Measurements from ENCODE around the gene NDOR1.
A peak's percentile ranks its signal among the peaks of the same experiment; 100 is the strongest.

NDOR1 gene

DNA sequence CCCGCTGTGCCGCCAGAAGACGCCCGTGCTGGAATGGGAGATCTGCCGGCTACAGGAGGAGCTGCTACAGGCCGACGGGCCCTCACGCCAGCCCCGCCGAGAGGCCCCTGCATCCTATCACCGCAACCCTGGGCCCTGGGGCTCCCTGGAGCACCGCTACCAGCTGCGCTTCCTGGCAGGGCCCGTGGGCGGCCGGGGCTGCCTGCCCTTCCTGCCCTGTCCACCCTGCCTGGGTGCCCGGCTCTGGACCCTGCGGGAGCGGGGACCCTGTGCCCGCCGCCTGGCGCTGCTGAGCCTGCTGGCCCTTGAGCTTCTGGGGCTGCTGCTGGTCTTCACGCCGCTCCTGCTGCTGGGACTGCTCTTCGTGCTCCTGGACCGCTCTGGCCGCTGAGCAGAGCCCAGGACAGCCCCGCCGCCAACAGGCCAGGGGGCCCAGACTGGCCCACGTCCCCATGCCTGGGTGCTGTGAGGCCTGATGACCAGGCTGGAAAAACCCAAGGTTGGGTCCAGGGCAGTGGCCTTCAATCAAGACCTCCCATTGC lies 12.8 kb downstream of the NDOR1 start:
- DNase-seq (ENCODE audit: insufficient read length, low spot score): no peak
- FAIRE-seq: no peak

DNA sequence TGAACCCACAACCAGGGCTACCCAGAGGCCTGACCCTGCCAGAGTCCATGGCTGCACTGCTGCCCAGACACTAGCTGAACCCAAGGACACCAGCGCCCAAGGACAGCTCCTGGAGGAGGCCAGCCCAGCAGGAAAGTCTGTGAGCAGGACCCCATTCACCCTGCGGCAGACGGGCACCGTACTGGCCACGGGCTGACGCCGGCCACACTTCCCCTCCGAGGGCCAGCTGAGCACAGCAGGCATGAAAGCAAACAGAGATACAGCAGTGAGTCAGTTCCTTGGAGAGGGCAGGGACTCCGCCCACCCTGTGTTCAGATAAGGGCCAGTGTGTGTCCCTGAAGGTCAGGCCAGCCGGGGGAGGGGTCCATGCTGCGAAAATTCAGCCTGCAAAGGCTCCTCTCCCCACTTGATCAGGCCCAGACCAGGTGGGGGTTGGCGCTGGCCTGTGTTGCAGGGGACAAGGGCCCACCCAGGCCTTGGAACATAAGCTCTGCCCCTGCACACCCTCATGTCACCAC lies 13.3 kb downstream of the NDOR1 start:
- no peak for FAIRE-seq
- no peak for DNase-seq (ENCODE audit: insufficient read length, low spot score)

DNA sequence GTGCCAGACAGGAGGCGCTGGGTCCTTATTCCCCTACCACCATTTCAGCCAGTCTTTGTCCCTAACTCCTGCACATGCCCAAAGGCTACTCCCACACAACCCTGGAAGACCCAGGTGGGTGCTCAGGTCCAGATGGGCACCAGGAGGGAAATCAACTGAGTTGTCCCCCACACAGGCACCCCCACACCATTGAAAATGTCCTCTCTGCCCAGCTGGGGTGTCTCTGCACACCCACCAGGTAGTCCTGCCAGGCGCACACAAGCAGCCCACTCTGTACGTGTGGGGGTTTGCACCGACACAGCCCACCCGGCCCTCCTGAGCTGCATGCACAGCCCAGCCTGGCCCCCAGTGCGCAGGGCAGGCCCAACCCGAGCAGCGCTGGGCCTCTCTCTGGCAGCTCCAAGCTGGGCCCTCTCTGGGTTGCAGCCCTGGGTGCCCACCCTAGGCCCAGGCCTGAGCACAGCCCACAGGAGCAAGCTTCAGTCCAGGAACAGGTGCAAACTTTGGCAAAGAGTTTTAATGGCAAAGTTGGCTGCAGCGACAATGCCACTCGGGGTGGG lies 14.3 kb downstream of the NDOR1 start:
- FAIRE-seq: no peak
- no peak for DNase-seq (ENCODE audit: insufficient read length, low spot score)

DNA sequence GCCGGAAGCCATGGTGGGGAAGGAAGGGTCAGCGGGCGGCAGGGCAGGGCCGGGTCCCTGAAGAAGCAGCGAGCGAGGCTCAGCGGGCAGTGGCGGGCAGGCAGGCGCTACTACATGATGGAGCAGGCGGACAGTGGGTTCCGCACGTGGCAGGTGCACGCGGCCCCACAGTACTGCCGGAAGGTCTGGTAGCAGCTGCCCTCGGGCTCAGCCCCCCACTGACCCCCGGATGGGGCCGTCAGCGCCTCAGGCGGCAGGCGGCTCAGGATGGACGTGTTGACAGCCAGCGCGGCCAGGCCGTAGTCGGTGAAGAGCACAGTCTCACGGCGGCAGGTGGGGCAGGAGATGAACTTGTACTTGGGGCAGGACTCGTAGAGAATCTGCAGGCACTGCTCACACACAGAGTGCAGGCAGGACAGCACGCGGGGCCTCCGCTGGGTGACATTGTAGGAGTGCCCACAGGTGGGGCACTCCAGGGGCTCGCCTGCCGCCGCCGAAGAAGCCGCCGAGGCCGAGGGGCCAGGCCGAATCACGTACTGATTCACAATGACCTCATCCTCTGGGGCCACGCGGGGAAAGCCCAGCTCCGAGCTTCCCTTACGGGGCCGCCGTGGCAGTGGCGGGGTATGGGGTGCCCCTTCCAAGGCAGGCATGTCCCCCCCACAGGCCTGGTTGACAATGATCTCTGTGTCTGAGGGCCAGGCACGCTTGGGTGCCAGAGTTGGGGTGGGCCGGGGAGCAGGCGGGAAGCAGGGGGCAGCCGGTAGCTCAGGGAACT lies 15.0 kb downstream of the NDOR1 start:
- DNase-seq (ENCODE audit: insufficient read length, low spot score): no peak
- no peak for FAIRE-seq

DNA sequence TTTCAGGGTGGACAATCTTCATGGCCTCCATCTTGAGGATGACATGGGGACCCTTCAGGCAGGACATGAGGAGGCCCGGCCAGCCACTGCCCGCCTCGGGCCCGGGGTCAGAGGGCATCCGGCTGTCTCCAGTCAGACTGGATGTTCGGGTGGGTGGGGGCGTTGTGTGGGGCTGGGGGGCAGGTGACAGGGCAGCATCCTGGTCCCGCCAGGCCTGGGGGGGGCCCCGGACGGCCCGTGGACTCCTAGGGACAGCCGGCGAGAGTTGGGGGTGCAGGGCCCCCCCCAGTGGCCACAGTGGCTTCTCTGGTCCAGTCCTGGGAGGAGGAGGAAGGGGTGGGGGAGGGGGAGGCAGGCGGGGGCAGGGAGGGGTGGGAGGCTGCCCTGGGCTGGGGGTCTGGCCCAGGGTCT lies 15.6 kb downstream of the NDOR1 start:
- no peak for DNase-seq (ENCODE audit: insufficient read length, low spot score)
- FAIRE-seq: no peak

DNA sequence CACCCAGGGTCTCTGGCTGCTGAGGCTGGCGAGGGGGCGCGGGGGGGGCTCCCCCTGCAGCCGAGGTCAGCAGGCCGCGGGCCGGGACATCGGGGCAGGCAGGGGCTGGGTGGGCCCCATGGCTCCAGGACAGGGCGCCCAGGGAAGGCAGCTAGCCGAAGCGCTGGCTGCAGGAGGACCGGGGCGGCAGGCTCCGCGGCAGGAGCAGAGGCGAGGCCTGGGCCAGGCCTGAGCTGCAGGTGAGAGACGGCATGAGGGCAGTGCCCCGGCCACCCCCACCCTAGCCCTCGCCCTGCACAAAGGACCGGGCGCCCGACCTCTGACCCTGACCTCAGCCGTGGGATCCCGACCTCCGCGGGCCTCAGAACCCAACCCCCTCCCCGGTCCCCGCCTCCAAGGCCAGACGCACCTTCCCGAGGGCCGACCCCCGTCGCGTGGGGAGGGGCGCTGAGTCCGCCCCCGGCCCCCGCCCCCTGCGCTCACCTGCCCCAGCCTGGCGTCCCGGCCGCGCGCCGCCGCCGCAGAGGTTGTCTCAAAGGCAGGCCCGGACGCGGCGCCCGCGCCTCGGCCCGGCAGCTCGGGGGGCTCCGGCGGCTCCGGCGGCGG lies 16.1 kb downstream of the NDOR1 start:
- DNase-seq (ENCODE audit: insufficient read length, low spot score) (no peak), FAIRE-seq (no peak)

DNA sequence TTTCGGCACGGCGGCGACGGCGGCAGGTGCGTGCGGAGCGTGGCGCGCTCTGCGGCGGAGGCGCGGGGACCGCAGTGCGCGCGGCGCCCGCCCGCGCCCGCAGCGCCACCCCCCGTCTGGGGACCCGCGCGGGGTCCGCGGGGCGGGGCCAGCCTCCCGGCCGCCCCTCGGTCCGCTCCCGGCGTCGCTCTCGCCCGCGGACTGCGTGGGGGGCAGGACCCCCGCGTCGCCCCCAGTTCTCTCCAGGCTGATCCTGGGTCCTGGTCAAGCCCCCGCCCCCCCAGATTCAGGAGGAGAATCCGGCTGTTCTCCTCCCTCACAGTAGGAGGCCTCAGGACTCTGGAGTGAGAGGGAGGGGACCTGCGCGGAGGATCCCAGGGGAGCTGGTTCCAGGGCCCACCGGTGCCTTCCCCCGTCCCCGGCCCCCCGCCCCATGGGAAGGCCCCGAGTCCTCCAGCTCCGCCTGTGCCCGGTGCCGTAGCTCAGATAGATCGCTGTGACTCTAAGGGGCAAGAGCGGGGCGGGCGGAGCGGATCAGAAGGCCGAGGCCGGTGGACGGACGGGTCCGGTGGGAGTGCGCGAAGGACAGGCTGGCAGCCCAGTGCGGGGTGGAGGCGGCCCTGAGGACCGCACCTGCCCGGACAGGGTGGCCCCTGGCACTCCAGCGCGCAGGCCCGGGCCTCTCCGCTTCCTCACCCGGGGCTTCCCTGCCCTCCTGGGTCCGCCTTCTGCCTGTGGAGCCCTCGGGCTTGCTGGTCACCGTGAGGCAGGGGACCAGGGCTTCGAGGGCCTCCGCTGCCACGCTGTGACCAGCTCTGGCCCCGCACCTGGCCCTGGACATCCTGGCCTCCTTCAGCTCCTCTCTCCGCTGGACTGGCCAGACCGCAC lies 16.9 kb downstream of the NDOR1 start, which contains the start of gene RNF208:
Gene RNF208 (minus strand): TSS at position 51 of the 888 bp plus-strand sequence. CDS start 1,028 bp downstream, outside the sequence.
- DNase-seq (ENCODE audit: insufficient read length, low spot score) (no peak), FAIRE-seq (no peak)

DNA sequence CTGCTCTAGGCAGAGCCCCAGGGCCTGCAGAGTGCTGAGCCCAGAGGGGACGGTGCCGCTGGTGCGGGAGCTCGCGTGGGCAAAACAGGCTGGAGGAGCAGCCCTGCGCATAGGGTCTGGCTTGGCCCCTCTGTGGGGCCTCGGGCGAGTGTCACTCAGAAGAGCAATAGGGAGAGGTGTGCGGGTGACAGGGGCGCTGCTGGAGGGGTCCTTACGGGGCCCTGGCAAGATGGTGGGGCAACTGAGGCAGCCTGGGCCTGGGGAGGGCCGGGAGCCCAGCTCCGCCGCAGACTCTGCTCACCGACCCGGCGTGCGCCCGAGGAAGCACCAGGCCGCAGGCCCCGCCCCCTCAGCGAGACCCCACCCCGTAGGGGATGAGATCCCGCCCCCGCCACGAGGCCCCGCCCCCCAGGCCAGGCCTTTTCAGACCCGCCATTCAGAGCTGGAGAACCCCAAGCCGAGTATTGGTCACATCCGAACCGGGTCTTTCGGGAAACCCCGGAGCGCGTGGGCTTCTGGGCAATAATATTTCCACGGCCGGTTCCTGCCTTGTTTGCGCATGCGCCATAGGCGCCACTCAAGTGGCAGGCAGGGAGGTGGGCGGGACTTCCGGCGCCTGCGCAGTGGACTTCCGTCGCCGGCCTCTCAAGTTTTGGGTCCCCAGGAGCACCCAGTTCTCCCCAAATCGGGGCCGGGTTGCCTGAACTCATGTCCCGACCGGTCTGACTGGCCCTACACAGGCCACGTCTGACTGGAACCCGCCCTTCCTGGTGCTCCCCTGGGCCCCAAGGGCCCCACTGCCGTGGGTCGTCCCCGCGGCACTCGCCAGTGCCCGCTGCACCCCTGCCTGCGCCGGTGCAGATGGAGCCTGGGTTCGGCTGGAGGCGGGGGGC lies 17.8 kb downstream of the NDOR1 start:
- peak; percentile 91 for DNase-seq (ENCODE audit: insufficient read length, low spot score)
- FAIRE-seq: peak; percentile 70

DNA sequence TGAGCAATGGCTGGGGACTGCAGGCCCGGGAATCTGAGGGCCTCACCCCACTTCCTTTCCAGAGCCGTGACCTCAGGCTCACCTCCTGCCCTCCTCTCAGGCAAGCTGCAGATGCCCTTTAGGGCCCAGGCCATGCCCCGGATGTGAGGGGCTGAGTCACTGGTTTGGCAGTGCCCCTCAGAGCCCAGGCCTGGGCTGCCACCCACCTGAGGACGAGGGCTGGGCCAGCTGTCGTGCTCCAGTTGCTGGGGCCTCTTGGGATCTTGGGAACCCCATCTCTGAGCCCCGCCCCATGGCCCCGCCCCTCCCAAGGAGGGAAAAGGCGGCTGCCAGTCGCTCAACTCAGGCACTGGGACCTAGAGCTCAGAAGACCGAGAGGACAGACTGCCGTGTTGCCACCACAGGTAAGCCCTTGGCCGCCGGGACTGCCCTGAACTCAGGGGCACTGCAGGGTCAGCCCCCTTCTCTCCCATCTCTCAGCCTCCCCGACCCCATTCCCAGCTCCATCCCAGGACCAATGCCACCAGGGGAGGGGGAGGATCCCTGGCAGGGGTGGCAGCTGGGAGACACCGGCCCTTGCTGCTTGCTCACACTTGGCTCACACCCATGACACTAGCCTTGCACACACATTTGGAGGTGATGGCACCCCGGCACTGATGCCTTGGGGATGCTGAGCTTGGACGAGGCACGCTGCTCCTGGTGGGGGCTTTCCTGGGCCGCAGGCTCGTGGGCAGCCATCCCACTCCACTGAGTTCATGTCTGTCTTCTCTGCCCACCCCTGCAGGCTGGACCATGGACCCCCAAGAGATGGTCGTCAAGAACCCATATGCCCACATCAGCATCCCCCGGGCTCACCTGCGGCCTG lies 19.6 kb downstream of the NDOR1 start, which contains the start of gene CYSRT1:
Gene CYSRT1 (plus strand): TSS at position 345 of the 865 bp plus-strand sequence. CDS start 448 bp downstream, at position 793.
- no peak for FAIRE-seq
- DNase-seq (ENCODE audit: insufficient read length, low spot score): no peak

DNA sequence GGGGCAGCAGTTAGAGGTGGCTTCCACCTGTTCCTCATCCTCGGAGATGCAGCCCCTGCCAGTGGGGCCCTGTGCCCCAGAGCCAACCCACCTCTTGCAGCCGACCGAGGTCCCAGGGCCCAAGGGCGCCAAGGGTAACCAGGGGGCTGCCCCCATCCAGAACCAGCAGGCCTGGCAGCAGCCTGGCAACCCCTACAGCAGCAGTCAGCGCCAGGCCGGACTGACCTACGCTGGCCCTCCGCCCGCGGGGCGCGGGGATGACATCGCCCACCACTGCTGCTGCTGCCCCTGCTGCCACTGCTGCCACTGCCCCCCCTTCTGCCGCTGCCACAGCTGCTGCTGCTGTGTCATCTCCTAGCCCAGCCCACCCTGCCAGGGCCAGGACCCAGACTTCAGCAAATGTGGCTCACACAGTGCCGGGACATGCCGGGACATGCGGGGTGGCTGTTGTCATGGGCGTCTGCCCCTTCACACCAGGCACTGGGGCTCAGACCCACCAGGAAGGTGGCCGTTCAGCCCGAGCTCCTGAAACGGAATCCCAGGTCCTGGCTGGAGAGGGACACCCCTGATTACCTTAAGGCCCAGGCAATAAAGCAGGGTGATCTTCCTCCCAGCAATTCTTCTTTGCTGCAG lies 20.3 kb downstream of the NDOR1 start:
- no peak for FAIRE-seq

DNA sequence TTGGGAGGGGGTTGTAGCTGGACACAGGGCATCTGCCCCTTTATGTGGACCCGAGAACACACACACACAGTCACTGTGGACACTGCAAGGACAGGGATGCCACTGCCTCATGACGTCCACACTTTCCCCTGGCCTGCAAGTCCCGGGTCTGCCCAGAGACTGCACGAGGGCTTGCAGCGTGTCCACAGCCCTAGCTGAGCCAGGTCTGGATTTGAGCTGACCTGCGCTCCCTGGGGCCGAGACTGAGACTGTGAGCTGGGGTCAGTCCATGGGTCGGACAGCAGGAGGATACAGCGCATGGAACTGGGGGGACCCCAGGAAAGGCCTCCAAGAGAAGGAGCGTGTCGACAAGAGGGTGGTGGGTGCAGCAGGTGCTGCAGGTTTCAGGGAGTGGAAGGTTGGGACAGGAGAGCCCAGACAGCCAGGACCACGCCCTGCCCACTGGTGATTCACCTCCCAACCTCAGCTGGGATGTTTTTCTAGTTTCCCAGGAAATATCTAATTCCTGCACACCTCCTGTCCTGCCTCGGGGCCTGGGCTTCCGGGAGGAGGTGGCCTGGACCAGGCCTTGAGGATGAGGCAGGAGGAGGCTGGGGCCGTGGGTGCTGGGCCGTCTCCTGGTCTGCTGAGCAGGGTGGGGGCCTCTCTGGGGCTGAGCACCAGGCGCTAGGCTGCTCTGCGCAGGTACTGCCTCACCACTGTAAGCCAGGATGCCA lies 21.0 kb downstream of the NDOR1 start:
- no peak for DNase-seq (ENCODE audit: insufficient read length, low spot score)
- FAIRE-seq: no peak

More for the DNA sequence above, 20.3 kb downstream of the NDOR1 start:
- no peak for DNase-seq (ENCODE audit: insufficient read length, low spot score)

DNA sequence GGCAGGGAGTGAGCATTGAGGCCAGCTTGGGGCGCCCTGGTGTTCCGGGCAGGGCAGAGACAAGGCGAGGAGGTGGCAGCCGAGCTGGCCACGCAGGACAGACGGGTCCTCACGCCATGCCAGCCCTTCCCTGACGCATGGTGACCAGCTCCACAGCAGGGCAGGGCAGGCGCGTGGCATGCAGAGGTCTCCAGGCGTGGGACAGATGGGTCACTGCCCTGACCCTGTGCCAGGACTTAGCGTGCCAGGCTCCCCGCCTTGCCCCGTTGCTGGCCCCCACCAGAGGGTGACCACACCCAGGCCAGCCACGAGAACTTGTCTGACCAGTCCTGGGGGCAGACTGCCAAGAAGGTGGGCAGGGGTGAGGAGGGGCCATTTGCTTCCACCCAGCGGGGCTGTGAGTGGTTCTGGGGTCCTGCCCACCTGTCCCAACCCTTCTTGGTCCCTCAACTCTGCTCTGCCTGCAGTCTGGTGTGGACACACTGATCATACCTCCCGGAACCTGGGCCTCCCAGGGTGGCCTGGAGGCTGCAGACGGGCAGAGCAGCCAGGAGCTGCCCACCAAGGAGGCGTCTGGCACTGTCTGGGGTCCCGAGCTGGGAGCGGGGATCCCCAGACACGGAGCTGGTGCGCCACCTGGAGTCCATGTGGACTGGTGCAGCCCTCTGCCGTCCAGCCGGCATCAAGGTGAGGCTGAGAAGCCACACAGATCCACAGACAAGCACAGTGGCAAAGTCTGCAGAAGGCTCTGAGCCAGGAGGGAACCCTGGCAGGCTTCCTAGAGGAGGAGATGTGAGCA lies 21.8 kb downstream of the NDOR1 start, which contains the start of gene RNF224:
Gene RNF224 (plus strand): TSS at position 449 of the 799 bp plus-strand sequence. CDS start 834 bp downstream, outside the sequence.
- DNase-seq (ENCODE audit: insufficient read length, low spot score): peak; percentile 79
- FAIRE-seq: peak; percentile 57

DNA sequence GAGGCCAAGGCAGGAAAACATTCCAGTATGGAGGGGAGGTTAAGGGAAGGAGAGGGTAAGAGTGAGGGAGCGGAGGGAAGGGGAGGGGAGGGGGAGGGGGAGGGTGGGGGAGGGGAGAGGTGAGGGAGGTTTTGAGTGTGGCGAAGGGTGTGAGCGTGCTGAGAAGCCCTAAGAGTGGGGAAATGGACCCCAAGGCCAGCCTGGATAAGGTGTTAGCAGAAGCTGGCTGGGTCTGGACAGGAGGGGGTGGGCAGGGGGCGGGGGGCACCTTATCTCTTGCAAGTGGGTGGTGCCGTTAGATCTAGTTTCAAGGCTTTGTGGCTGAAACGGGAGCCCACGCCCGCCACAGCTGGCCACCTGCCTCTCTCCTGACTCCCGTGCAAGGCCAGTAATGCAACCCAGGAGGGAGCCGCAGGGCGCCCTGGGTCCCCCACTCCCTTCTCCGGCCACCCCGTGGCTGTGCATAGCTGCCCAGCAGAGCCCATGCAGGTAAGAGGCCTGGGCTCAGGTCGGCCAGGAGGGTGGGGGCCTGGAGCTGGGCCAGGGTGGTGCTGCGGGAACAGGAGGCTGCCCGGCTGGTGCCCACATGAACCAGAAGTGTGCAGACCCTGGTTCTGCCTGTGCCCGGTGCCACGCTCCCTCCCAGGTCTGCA lies 22.5 kb downstream of the NDOR1 start:
- FAIRE-seq: no peak

DNA sequence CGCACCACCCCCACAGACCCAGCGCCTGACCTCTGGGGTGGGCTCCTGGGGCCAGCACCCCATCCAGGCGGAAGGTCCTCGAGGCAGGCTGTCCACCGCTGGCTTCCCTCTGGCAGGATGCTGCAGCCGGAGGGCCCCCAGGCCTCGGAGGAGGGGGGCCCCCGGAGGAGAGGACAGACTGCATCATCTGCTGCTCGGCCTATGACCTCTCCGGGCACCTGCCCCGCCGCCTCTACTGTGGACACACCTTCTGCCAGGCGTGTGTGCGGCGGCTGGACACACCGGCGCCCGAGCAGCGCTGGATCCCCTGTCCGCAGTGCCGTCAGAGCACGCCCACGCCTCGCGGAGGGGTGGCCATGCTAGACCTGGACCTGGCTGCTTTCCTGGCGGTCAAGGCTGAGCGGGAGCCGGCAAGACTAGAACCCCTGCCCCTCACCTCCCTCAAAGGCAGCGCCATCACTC lies 23.0 kb downstream of the NDOR1 start:
- DNase-seq (ENCODE audit: insufficient read length, low spot score) (no peak), FAIRE-seq (no peak)

More for the DNA sequence above, 22.5 kb downstream of the NDOR1 start:
- DNase-seq (ENCODE audit: insufficient read length, low spot score): no peak

Data from HTR-8/SVneo (cell line).